Activated CD4-positive, alpha-beta T cell treated with anti-CD3 and anti-CD28 coated beads for 1 hour (primary cell): ENCODE data around the gene FNDC7.
"Not testable (repeated sequence)": the region's sequence is repeated elsewhere in the genome, so short reads cannot be mapped to it uniquely, and the experiment has no call there.

Experiments used
- DNase-seq: peaks from one replicate; pipeline ENCODE4 v3.0.0-alpha.2; 2020

Gene FNDC7

GRCh38 chr1:108712606-108713150 lies at the start of gene FNDC7:
Gene FNDC7 (plus strand): TSS chr1:108712908. CDS start chr1:108712934, 26 bp downstream.
- DNase-seq = no peak

- DNase-seq = no peak
Measured at GRCh38 chr1:108663074-108663473, 49.6 kb upstream of the FNDC7 start.

GRCh38 chr1:108664481-108664880 lies 48.2 kb upstream of the FNDC7 start:
- no peak for DNase-seq

GRCh38 chr1:108665067-108665466 lies 47.6 kb upstream of the FNDC7 start:
- no peak for DNase-seq

GRCh38 chr1:108665771-108666170 lies 46.9 kb upstream of the FNDC7 start:
- no peak for DNase-seq

- not testable (repeated sequence) for DNase-seq
Measured at GRCh38 chr1:108667422-108667821, 45.3 kb upstream of the FNDC7 start.

- no peak for DNase-seq
Measured at GRCh38 chr1:108668777-108669176, 43.9 kb upstream of the FNDC7 start.

GRCh38 chr1:108669679-108670078 lies 43.0 kb upstream of the FNDC7 start:
- no peak for DNase-seq

GRCh38 chr1:108670131-108670773 lies 42.5 kb upstream of the FNDC7 start:
- no peak for DNase-seq

GRCh38 chr1:108671143-108671542 lies 41.6 kb upstream of the FNDC7 start:
- no peak for DNase-seq

GRCh38 chr1:108678706-108679105 lies 34.0 kb upstream of the FNDC7 start:
- DNase-seq = no peak

GRCh38 chr1:108679586-108680213 lies 33.0 kb upstream of the FNDC7 start:
- DNase-seq = no peak

- DNase-seq = not testable (repeated sequence)
Measured at GRCh38 chr1:108681701-108682100, 31.0 kb upstream of the FNDC7 start.

GRCh38 chr1:108685529-108685928 lies 27.2 kb upstream of the FNDC7 start:
- DNase-seq = no peak

- DNase-seq = no peak
Measured at GRCh38 chr1:108686614-108687313, 25.9 kb upstream of the FNDC7 start.

- no peak for DNase-seq
Measured at GRCh38 chr1:108691128-108691941, 21.4 kb upstream of the FNDC7 start.

GRCh38 chr1:108691942-108692723 lies 20.6 kb upstream of the FNDC7 start, which contains the start of gene PRPF38B:
Gene PRPF38B (plus strand): TSS chr1:108692310. CDS start chr1:108692592, 282 bp downstream.
- peak; percentile 90 for DNase-seq

- DNase-seq = no peak
Measured at GRCh38 chr1:108692724-108693655, 19.7 kb upstream of the FNDC7 start.

GRCh38 chr1:108695535-108695934 lies 17.2 kb upstream of the FNDC7 start:
- no peak for DNase-seq
